ENCODE data around the gene HS2ST1.

GRCh38 chr1:87104945-87105344 is 190.5 kb downstream of the HS2ST1 start:
- TF ChIP-seq CTCF (IDR thresholded peaks at IDR 0.05; ENCODE audit: low read length) (no peak), EZH2 (IDR thresholded peaks at IDR 0.05; ENCODE audit: borderline replicate concordance, low read length) (no peak)

Measured in OCI-LY1 (cell line).